ENCODE results near the gene GLUL.

Gene GLUL

GRCh38 chr1:182351790-182352364 is 39.7 kb downstream of the GLUL start:
- TF ChIP-seq CTCF (IDR thresholded peaks at IDR 0.05; ENCODE audit: borderline replicate concordance, insufficient read depth, low read depth, low read length), result no peak

GRCh38 chr1:182350839-182351238 is 40.8 kb downstream of the GLUL start:
- H3K4me3 ChIP-seq (ENCODE audit: low read depth, low read length), result no peak overlapping the region

More at GRCh38 chr1:182351790-182352364, 39.7 kb downstream of the GLUL start:
- H3K4me3 ChIP-seq (ENCODE audit: low read depth, low read length), result no peak overlapping the region

GRCh38 chr1:182348961-182349747 is 42.4 kb downstream of the GLUL start:
- H3K4me3 ChIP-seq (ENCODE audit: low read depth, low read length), result no peak overlapping the region
- TF ChIP-seq CTCF (IDR thresholded peaks at IDR 0.05; ENCODE audit: borderline replicate concordance, insufficient read depth, low read depth, low read length), result no peak

More at GRCh38 chr1:182350839-182351238, 40.8 kb downstream of the GLUL start:
- TF ChIP-seq CTCF (IDR thresholded peaks at IDR 0.05; ENCODE audit: borderline replicate concordance, insufficient read depth, low read depth, low read length), result no peak

- TF ChIP-seq CTCF (IDR thresholded peaks at IDR 0.05; ENCODE audit: borderline replicate concordance, insufficient read depth, low read depth, low read length), result no peak
- H3K4me3 ChIP-seq (ENCODE audit: low read depth, low read length), result no peak overlapping the region
These were observed 44.6 kb downstream of the GLUL start for GRCh38 chr1:182347019-182347418.

- no peak for TF ChIP-seq CTCF (IDR thresholded peaks at IDR 0.05; ENCODE audit: borderline replicate concordance, insufficient read depth, low read depth, low read length)
- H3K4me3 ChIP-seq (ENCODE audit: low read depth, low read length), result no peak overlapping the region
These were observed 51.1 kb downstream of the GLUL start for GRCh38 chr1:182340233-182341058.

- no peak for TF ChIP-seq CTCF (IDR thresholded peaks at IDR 0.05; ENCODE audit: borderline replicate concordance, insufficient read depth, low read depth, low read length)
- no peak overlapping the region for H3K4me3 ChIP-seq (ENCODE audit: low read depth, low read length)
These were observed 51.9 kb downstream of the GLUL start for GRCh38 chr1:182339684-182340083.

Data from GM12875 (cell line).